Mesenteric fat pad (tissue), 1 donor: Measurements from ENCODE around the gene PPP1R7. TPM values are rescaled to one million over a fixed set of nuclear protein-coding genes. Genes with fewer than 3 reads are reported as not detected.

Experiments
- DNase-seq: peaks from one replicate; pipeline ENCODE4 v3.0.0-alpha.2; 2020; ENCODE audit warnings: low spot score
- total RNA-seq: library from RNA; stranded (reverse); fragmentation: NEBNext Ultra II Directional; extraction: Animal tissue kit (Norgen Biotek cat#: 25700); gene quantifications from one replicate; pipeline ENCODE4 v1.2.1, GENCODE V29; 2021
- donor health status: DM: yes; HTN: yes; CAD: no.

The PPP1R7 gene
- total RNA-seq, 1 donor from 2014 or later: 48.9 TPM

- no peak for DNase-seq
These were observed 11.8 kb upstream of the PPP1R7 start for GRCh38 chr2:241138471-241138870.

- DNase-seq: no peak
These were observed 10.5 kb upstream of the PPP1R7 start for GRCh38 chr2:241139531-241140444.

GRCh38 chr2:241140445-241140840 is 9.8 kb upstream of the PPP1R7 start:
- DNase-seq: no peak

GRCh38 chr2:241141214-241141770 is 9.0 kb upstream of the PPP1R7 start:
- DNase-seq: no peak

- no peak for DNase-seq
These were observed 8.2 kb upstream of the PPP1R7 start for GRCh38 chr2:241142063-241142462.

GRCh38 chr2:241142593-241142992 is 7.7 kb upstream of the PPP1R7 start:
- DNase-seq: no peak

GRCh38 chr2:241146286-241146685 is 4.0 kb upstream of the PPP1R7 start:
- no peak for DNase-seq

GRCh38 chr2:241147336-241147735 is 2.9 kb upstream of the PPP1R7 start:
- no peak for DNase-seq

- no peak for DNase-seq
These were observed 2.0 kb upstream of the PPP1R7 start for GRCh38 chr2:241148239-241148638.

- DNase-seq: peak; percentile 95
These were observed 1.2 kb upstream of the PPP1R7 start, which contains the start of gene PASK for GRCh38 chr2:241148891-241149674. PASK (minus strand) TSS chr2:241149472; CDS start chr2:241143032, 6,440 bp downstream.

GRCh38 chr2:241149675-241149924 is 667 bp upstream of the PPP1R7 start:
- no peak for DNase-seq

GRCh38 chr2:241150660-241151530 is 628 bp downstream of the PPP1R7 start:
- DNase-seq: no peak

- no peak for DNase-seq
These were observed 1.8 kb downstream of the PPP1R7 start for GRCh38 chr2:241151934-241152660.

GRCh38 chr2:241153616-241154015 is 3.3 kb downstream of the PPP1R7 start:
- DNase-seq: no peak

GRCh38 chr2:241154915-241155314 is 4.6 kb downstream of the PPP1R7 start:
- no peak for DNase-seq

GRCh38 chr2:241155936-241156335 is 5.7 kb downstream of the PPP1R7 start:
- DNase-seq: no peak

GRCh38 chr2:241156971-241157441 is 6.7 kb downstream of the PPP1R7 start:
- no peak for DNase-seq

GRCh38 chr2:241157841-241158545 is 7.7 kb downstream of the PPP1R7 start:
- no peak for DNase-seq

- no peak for DNase-seq
These were observed 8.3 kb downstream of the PPP1R7 start for GRCh38 chr2:241158546-241158900.

GRCh38 chr2:241159116-241159515 is 8.8 kb downstream of the PPP1R7 start:
- no peak for DNase-seq
